Stimulated activated CD4-positive, alpha-beta T cell treated with anti-CD3 and anti-CD28 coated beads, Interleukin-12 subunit alpha, Interleukin-12 subunit beta, amount 100 ng/mL, for 4 hours (primary cell): ENCODE measurements around the gene P4HB.

Experiments
- DNase-seq: peaks from one replicate; pipeline ENCODE4 v3.0.0-alpha.2; 2020

The P4HB gene

GRCh38 chr17:81824595-81824994, 35.7 kb downstream of the P4HB start:
- no peak for DNase-seq

DNA sequence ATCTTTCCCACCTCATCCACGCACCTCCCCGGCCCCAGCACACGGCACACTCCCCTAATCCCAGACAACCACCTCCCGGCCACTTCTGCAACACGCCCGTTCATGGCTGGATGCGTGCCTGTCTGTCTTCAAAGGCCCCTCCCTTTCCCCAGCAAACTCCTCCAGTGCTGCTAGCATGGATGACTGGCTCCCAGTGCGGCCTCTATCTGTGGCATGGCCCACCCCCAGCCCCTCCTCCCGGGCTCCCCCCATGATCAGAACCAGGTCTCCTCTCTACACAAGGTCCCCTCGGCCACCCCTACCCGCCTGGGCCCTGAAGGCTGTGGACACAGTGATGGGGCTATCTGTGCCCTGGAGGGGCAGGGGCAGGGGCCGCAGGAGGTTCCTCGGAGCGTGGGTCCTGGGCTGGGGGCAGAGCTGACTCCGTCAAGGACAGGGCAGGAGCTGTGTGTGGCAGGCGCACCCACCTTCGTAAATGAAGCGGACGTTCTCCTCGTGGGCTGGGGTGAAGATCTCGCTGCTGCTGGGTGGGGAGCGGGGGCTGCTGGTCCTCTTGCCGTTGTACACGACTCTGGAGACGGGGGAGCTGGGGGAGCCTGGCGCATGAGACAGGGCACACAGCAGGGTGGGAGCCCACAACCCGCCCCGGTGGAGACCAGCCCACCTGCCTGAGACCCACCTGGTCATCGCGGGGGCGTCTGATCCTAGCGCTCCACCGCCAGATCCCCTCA, 36.4 kb downstream of the P4HB start:
- no peak for DNase-seq

GRCh38 chr17:81822996-81823819, 37.1 kb downstream of the P4HB start:
- DNase-seq: no peak

DNA sequence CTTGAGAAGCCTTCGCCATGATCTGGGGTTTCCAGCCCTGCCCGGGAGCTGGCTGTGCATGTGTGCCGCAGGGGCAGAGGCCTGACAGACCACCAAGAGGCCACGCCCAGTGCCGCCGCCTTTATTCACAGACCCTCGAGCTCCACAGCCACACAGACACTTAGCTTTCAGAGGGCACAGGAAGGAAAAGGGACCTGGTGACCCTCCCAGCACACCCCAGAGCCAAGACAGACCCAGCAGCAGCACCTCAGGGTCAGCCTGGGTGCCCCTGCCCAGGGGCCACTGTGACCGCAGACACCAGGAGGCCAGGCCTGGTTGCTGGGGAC, 38.1 kb downstream of the P4HB start:
- no peak for DNase-seq

DNA sequence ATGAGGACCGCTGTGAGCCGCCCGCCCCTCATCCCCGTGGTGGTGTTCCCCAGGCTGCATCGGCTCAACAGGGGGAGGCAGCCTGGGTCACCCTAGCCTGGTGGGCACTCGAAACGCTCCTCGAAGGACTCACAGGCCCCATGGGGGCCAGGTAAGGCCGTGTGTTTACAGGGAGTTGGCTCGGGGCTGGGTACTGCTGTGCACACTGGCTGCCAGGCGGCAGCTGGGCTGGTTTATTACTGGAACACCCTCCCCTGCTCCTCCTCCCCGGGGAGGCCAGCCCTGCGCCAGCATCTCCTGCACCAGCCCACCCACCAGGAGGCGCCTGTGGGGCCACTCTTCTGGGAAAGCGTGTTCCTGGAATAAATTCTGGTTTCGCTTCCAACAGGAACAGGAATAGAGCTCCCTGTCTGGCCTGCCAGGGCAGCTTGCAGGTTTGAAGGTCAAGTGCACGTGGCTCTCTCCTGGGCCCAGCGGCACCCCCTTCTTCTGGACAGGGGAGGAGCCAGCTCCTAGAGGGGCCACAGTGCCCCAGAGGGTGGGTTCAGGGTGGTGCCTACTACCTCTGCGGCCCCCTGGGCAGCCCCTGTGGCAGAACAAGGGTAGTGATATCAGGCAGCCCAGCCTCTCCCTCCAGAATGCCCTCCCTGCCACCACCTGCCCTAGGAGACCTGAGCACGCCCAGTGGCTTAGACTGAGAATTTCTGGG, 38.6 kb downstream of the P4HB start:
- no peak for DNase-seq

DNA sequence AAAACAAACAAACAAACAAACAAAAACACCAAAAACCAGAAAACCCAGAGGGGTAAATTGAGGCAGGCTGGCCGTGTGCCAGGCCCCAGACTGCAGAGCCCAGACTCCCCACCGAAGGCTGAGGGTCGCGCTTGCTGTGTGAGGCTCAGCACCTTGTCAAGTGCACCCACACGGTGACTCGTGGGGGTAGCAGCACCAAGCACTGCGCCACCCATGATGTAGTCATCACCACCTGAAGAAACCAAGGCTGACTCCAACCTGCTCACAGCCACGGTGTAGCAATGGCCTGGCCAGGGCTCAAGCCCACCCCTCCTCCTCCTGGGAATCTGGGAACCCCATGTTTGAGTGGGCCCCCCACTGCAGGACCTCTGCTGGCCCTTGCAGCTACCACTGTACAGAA, 39.2 kb downstream of the P4HB start:
- DNase-seq: no peak

- no peak for DNase-seq
These were observed 40.6 kb downstream of the P4HB start for GRCh38 chr17:81819708-81820107.

- no peak for DNase-seq
These were observed 42.6 kb downstream of the P4HB start for GRCh38 chr17:81817758-81818147.

DNA sequence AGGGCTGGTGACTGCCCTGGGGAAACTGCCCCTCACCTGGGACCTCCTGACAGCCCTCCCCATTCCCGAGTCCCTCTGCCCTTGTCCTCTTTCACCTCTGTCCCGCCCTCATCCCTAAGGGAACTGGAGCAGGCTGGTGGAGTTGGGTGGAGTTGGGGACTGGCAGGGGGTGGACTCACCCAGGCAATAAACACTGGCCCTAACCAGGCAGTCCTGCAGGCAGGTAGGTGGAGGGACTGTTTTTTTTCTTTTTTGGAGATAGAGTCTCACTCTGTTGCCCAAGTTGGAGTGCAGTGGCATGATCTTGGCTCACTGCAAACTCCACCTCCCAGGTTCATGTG, 44.7 kb downstream of the P4HB start:
- no peak for DNase-seq

DNA sequence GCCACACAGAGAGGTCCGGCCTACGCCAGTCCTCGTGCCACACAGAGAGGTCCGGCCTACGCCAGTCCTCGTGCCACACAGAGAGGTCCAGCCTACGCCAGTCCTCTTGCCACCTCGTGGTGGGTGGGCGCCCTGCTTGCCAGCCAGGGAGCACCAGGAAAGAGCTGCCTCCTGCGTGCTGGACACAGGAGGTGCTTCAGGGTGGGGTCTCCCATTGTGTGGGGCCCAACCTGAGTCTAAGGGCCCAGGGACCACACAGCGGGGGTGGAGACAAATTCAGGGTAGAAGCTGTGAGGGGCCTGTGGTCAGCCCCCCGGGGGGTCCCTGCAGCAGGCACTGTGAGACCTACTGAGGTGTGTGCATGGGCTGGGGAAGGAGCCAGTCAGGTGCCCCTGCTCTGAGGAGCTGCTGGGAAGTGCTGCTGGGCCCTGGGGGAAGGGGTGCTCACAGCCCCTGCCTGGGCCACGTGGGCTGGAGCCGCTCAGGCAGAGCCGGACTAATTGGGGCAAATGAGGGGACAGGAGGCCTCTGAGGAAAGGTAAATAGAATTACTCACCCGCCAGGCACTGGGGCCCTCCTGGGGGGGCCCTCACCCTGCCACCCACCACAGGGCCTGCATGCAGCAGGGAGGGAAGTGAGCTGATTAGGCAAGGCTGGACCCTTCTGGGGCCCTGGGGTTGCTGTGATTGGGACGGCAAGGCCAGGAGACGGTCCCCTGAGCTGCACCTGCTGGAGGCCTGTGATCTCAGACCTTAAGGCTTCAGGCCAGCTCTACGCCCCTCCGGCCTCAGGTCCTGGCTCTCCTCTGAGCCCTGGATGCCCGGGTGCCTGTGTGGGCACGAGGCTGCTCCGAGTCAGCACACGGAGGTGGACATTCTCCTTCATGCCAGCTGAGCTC, 45.3 kb downstream of the P4HB start:
- no peak for DNase-seq

DNA sequence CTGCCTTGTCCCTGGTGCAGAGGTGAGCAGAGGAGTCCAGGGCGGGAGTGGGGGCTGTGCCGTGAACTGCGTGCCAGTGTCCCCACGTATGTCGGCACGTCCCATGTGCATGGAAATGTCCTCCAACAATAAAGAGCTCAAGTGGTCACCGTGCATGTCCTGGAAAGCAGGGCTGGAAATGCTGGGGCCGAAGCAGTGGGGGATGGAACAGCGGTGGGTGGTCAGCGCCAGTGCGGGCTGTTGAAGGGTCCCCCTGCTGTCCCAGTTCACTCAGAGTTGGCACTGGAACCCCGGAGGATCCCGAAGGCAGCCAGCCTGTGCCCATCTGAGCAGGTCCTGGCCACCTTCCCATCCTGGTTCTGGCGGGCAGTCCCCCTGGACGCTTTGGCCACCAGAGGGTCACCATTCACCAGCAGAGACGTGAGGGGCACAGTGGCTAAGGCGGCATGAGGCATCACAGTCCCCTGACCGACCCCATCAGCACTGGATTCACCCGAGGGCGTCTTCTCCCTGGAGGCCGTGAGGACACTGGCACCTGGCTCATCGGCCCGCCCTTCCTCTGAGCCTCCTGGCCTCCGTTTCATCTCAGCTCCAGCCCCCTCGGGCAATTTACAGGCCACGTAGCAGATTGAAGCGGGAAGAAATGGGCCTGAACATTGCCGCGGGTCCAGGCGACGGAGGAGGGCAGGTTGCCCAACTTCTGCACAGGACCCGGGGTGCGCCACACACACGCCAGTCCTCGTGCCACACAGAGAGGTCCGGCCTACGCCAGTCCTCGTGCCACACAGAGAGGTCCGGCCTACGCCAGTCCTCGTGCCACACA, 46.3 kb downstream of the P4HB start:
- DNase-seq: no peak

DNA sequence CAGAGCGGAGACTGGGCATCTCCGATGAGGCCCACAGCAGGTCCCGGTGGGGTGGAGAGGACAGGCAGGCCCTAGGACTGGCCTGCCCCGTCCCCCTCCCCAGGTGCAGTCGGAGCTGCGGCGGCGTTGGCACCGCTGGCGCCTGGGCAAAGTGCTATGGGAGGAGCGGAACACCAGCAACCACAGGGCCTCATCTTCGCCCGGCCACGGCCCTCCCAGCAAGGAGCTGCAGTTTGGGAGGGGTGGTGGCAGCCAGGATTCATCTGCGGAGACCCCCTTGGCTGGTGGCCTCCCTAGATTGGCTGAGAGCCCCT, 47.0 kb downstream of the P4HB start:
- no peak for DNase-seq

- DNase-seq: no peak
These were observed 47.6 kb downstream of the P4HB start for GRCh38 chr17:81812571-81813370.

DNA sequence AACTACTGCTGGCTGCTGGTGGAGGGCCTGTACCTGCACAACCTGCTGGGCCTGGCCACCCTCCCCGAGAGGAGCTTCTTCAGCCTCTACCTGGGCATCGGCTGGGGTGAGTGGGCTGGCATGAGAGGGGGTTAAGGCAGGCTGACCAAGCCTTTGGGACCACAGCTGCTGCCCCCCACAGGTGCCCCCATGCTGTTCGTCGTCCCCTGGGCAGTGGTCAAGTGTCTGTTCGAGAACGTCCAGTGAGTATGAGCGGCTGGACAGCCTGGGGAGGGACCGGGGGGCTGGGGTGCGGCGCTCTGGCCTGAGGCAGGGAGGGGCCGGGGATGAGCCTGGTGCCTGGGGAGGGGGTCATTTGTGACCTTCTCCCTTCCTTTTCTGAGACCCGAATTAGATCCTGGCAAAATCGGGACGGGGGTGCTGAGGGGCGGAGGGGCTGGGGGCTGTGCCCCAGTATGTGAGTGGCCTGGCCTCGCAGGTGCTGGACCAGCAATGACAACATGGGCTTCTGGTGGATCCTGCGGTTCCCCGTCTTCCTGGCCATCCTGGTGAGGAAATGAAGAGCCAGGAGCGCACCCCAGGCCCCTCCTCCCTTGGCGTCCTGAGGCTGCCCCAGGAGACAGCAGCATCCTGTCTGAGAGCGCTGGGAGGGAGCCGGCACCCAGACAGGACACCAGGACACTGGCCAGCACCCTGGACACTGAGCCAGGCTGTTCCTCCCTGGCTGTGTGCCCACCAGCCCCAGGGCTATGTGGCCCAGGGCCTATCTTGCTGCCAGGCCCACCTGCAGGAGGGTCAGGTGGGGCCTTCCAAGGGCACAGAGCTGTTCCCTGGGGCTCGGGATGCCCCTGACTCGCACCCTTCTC, 48.4 kb downstream of the P4HB start:
- no peak for DNase-seq

DNA sequence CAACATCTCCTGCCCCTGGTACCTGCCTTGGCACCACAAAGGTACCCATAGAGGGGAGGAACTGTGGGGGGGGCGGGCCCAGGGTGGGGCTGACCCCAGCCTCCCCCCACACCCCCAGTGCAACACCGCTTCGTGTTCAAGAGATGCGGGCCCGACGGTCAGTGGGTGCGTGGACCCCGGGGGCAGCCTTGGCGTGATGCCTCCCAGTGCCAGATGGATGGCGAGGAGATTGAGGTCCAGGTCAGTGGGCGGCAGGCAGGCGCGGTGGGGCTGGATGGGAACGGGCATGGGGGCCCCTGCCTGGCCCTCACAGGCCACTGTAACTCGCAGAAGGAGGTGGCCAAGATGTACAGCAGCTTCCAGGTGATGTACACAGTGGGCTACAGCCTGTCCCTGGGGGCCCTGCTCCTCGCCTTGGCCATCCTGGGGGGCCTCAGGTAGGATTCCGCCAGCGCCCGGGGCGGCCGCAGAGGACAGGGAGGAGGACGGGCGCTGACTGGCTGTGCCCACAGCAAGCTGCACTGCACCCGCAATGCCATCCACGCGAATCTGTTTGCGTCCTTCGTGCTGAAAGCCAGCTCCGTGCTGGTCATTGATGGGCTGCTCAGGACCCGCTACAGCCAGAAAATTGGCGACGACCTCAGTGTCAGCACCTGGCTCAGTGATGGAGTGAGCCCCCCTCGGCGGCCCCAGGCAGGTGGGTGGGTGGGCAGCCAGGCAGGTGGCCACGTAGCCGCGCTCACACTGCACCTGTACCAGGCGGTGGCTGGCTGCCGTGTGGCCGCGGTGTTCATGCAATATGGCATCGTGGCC, 49.2 kb downstream of the P4HB start:
- no peak for DNase-seq

DNA sequence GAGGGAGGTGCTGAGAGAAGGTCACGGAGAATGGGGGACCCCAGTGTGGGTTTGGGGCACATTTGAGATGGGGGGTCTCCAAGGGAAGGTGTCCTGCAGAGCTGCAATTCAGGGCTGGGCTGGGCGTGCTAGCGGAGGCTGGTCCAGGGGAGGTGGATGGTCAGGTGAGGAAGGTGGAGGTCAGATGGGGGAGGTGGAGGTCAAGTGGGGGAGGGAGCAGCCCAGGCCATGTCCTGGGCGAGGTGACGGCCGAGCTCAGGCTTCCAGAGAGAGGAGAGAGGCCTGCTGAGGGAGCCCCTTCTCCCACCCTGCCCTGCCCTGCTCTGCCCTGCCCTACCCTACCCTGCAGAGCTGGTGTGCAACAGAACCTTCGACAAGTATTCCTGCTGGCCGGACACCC, 49.9 kb downstream of the P4HB start:
- no peak for DNase-seq

DNA sequence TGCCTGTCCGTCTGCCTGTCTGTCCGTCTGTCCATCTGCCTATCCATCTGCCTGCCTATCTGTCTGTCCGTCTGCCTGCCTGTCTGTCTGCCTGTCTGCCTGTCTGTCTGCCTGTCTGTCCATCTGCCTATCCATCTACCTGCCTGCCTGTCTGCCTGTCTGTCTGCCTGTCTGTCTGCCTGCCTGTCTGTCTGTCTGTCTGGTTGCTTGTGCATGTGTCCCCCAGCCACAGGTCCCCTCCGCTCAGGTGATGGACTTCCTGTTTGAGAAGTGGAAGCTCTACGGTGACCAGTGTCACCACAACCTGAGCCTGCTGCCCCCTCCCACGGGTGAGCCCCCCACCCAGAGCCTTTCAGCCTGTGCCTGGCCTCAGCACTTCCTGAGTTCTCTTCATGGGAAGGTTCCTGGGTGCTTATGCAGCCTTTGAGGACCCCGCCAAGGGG, 50.8 kb downstream of the P4HB start:
- DNase-seq: no peak

DNA sequence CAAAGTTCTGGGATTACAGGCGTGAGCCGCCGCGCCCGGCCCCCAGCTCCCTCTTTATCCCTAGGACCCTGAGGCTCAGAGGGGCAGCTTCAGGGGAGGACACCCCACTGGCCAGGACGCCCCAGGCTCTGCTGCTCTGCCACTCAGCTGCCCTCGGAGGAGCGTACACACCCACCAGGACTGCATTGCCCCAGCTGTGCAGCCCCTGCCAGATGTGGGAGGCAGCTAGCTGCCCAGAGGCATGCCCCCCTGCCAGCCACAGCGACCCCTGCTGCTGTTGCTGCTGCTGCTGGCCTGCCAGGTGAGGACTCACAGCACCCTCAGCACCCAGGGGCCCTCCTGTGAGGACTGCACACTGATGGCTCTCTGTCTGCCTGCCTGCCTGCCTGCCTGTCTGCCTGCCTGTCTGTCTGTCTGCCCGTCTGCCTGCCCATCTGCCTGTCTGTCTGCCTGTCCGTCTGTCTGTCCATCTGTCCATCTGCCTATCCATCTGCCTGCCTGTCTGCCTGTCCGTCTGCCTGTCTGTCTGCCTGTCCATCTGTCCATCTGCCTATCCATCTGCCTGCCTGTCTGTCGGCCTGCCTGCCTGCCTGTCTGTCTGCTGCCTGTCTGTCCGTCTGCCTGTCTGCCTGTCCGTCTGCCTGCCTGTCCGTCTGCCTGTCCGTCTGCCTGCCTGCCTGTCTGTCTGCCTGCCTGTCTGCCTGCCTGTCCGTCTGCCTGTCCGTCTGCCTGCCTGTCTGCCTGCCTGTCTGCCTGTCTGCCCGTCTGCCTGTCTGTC, 51.4 kb downstream of the P4HB start:
- no peak for DNase-seq

- DNase-seq: no peak
These were observed 52.5 kb downstream of the P4HB start for GRCh38 chr17:81807839-81808238.
